Limb (tissue), 2 donors: Measurements from ENCODE around the gene NDUFV2.
A peak's percentile ranks its signal among the peaks of the same experiment; 100 is the strongest.
"Not testable (repeated sequence)": the region's sequence is repeated elsewhere in the genome, so short reads cannot be mapped to it uniquely, and the experiment has no call there.

Experiments
- DNase-seq, 2 donors: peaks; one replicate each; pipeline ENCODE4 v3.0.0-alpha.2; 2016; ENCODE audit errors: extremely low spot score in 2 of 2

The NDUFV2 gene

GRCh38 chr18:9150121-9150520, 47.6 kb downstream of the NDUFV2 start:
- no peak for DNase-seq

GRCh38 chr18:9153256-9153655, 50.8 kb downstream of the NDUFV2 start:
- no peak for DNase-seq

DNA sequence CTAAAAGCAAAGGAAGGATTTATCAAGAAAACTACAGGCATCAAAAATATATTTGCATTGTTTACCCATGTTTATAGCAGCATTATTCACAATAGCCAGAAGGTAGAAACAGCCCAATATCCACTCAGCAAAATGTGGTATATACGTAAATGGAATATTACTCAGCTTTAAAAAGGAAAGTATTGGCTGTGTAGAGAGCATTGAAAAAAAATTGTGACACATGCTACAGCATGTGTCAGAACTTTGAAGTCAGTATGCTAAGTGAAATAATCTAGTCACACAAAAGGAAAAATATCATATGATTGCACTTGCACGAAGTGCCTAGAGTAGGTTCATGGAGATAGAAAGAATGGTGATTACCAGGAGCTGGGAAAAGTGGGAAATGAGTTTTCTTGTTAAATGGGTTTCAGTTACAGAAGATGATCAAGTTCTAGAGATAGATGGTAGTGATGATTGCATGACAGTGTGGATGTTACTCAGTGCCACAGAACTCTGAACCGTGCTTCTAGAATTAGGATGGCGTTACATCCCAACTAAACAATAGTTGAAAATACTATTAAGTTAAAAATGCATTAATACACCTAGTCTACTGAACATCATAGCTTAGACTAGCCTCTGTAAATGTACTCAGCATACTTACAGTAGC, 54.2 kb downstream of the NDUFV2 start:
- no peak for DNase-seq

DNA sequence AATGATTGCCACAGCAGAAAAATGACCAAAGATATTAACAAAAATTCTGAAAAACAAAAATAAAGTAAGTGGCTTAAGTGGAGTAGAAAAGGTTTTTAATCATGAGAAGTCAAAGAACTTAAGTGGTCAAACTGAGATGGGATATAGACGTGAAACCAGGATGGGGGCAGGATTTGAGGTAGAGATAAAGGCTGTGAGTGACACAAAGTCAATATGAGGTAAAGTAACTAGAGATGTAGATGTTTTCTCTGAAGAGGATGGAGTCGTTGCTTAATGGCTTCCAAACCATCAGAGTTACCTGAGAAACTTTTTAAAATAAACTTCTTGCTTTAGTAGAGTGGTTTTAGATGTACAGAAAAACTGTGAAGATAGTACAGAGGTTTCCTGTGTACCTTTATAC, 55.3 kb downstream of the NDUFV2 start:
- DNase-seq: no peak

DNA sequence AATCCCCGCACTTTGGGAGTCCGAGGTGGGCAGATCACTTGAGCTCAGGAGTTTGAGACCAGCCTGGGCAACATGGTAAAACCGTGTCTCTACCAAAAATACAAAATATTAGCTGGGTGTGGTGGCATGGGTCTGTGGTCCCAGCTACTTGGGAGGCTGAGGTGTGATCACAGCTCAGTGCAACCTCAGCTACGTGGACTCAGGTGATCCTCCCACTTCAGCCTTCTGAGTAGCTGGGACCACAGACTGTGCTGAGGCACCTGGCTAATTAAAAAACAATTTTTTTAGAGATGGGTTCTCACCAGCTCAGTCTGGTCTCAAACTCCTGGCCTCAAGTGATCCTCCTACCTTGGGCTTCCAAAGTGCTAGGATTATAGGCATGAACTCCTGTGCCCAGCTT, 57.5 kb downstream of the NDUFV2 start:
- no peak for DNase-seq

GRCh38 chr18:9162663-9163062, 60.2 kb downstream of the NDUFV2 start:
- DNase-seq: not testable (repeated sequence)

- DNase-seq: not testable (repeated sequence)
Measured at GRCh38 chr18:9164149-9164548, 61.6 kb downstream of the NDUFV2 start.

- DNase-seq: not testable (repeated sequence)
Measured at GRCh38 chr18:9165883-9166282, 63.4 kb downstream of the NDUFV2 start.

DNA sequence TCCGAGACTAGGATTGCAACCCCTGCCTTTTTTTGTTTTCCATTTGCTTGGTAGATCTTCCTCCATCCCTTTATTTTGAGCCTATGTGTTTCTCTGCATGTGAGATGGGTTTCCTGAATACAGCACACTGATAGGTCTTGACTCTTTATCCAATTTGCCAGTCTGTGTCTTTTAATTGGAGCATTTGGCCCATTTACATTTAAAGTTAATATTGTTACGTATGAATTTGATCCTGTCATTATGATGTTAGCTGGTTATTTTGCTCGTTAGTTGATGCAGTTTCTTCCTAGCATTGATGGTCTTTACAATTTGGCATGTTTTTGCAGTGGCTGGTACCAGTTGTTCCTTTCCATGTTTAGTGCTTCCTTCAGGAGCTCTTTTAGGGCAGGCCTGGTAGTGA, 67.0 kb downstream of the NDUFV2 start:
- DNase-seq: not testable (repeated sequence)

DNA sequence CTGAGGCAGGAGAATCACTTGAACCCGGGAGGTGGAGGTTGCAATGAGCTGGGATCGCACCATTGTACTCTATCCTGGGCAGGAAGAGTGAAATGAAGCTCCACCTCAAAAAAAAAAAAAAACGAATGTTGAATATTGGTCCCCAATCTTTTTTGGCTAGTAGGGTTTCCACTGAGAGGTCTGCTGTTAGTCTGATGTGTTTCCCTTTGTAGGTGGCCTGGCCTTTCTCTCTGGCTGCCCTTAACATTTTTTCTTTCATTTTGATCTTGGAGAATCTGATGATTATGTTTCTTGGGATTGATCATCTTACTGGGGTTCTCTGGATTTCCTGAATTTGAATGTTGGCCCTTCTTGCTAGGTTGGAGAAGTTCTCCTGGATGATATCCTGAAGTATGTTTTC, 69.4 kb downstream of the NDUFV2 start:
- not testable (repeated sequence) for DNase-seq

- no peak for DNase-seq
Measured at GRCh38 chr18:9172506-9173127, 70.1 kb downstream of the NDUFV2 start.

- peak in 1 of 2 donors; percentile 26 for DNase-seq
Measured at GRCh38 chr18:9173770-9174233, 71.3 kb downstream of the NDUFV2 start.

DNA sequence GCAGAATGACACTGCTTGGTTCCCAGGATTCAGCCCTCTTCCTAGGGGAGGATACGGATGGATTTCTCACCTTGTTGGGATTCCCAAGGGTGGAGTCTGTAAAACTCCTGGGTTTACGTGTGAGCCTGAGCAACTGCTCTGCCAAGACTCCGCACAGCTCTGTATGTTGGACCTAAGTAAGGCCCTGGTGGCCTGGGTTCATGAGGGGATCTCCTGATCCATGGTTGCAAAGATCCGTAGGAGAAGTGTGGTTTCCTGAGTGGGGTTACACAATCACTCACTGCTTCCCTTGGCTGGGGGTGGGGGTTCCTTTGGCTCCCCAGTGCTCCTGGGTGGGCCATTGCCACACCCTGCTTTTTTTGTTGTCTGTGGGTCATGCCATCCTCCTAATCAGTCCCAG, 71.8 kb downstream of the NDUFV2 start:
- no peak for DNase-seq

GRCh38 chr18:9175115-9175514, 72.6 kb downstream of the NDUFV2 start:
- DNase-seq: no peak

GRCh38 chr18:9177031-9177430, 74.5 kb downstream of the NDUFV2 start:
- no peak for DNase-seq

GRCh38 chr18:9177466-9177865, 75.0 kb downstream of the NDUFV2 start:
- DNase-seq: no peak

- no peak for DNase-seq
Measured at GRCh38 chr18:9178557-9178956, 76.1 kb downstream of the NDUFV2 start.

DNA sequence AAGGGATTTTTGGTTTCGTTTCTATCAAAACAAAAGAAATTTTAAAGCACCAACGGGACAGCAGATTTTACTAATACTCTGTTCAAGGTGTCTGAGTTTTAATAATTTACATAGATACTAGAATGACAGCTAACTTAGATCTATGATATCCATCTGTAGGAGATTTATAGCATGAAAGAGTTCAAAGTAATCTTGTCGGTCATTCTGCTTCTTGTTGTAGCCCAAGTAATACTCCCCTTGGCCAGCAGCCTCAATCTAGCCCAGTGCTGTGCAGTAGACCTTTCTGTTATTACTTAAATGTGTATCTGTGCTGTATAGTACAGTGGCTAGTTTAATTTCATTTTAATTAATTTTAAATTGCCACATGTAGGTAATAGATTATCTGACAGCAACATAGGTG, 78.8 kb downstream of the NDUFV2 start:
- no peak for DNase-seq

DNA sequence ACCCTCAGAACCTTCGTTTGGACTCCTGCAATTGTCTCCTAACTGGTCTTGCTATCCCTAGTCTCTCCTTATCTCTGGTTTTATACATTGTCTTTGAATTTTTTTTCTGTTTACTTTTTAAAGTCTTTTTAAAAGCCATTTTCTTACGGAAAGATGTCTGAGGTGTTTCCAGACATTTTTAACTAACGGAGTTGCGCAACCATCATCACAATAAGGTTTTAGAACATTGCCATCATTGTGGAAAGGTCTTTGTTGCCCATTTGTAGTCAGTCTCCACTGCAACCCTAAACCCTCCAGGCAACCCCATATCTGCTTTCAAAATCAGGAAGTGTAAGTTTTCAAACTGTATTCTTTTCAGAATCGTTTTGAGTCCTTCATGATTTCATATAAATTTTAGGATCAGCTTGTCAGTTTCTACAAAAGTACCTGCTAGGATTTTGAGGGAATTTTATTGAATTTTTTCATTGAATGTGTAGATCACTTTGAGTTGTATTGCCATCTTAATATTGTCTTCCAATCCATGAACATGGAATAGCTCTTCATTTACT, 80.4 kb downstream of the NDUFV2 start:
- no peak for DNase-seq
